ENCODE data around the gene YES1.

Gene YES1

DNA sequence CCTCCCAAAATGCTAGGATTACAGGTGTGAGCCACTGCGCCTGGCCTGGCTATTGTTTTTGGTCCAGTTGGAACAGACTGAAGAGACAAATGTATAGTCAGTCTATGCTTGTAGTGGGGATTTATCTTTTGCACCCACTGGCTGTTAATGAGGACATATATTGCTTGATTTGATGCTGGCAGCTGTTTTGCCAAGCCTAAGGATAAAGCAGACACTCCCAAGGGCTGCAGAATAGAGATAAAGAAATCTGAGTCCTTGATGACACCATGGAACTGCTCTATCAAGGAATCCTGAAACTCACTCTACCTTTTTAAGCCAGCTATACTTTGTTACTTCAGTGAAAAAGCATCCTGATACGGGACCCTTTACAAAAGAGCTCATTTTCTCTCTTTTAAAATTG is 56.5 kb downstream of the YES1 start:
- no peak overlapping the region for H3K4me3 ChIP-seq (ENCODE audit: low read length)
- no peak for DNase-seq (ENCODE audit: low read depth)
- TF ChIP-seq, protein P1, sequence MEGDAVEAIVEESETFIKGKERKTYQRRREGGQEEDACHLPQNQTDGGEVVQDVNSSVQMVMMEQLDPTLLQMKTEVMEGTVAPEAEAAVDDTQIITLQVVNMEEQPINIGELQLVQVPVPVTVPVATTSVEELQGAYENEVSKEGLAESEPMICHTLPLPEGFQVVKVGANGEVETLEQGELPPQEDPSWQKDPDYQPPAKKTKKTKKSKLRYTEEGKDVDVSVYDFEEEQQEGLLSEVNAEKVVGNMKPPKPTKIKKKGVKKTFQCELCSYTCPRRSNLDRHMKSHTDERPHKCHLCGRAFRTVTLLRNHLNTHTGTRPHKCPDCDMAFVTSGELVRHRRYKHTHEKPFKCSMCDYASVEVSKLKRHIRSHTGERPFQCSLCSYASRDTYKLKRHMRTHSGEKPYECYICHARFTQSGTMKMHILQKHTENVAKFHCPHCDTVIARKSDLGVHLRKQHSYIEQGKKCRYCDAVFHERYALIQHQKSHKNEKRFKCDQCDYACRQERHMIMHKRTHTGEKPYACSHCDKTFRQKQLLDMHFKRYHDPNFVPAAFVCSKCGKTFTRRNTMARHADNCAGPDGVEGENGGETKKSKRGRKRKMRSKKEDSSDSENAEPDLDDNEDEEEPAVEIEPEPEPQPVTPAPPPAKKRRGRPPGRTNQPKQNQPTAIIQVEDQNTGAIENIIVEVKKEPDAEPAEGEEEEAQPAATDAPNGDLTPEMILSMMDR (conservative IDR thresholded peaks at IDR 0.05; ENCODE audit: low read depth, low read length) = no peak

DNA sequence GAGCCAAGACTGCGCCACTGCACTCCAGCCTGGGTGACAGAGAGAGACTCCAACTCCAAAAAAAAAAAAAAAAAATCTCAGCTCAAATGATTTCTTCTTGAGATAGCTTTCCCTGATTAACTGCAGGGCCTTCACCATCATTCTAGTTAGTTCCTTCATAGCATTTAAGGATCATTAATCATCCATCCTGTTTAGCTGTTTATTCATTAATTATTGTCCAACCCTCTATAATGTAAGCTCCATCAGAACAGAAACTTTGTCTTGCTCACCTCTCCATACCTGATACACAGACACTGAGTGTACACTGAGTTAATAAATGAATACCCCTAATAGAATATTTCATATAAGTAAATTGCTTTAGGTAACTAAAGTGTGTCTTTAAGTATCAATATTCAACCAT is 57.4 kb downstream of the YES1 start:
- DNase-seq (ENCODE audit: low read depth) = no peak
- H3K4me3 ChIP-seq (ENCODE audit: low read length) = no peak overlapping the region
- TF ChIP-seq, protein P1 (conservative IDR thresholded peaks at IDR 0.05; ENCODE audit: low read depth, low read length) = no peak

DNA sequence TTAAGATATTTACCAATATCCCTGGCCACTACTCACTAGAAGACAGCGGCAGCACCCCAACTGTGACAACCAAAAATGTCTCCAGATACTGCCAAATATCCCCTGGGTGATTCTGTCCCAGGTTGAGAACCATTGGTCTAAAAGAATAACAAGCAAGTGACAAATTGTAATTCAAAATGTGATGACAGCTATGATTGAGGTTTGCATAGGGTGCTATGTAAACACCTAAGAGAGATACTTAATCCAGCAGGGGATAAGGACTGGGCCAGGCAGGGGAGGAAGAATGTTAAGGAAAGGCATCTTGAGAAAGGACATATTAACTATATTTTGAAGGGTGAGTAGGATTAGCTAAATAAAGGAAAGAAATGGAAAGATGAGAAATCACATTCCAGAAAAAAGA is 61.6 kb downstream of the YES1 start:
- no peak for DNase-seq (ENCODE audit: low read depth)
- TF ChIP-seq, protein P1 (conservative IDR thresholded peaks at IDR 0.05; ENCODE audit: low read depth, low read length) = no peak
- H3K4me3 ChIP-seq (ENCODE audit: low read length) = no peak overlapping the region

DNA sequence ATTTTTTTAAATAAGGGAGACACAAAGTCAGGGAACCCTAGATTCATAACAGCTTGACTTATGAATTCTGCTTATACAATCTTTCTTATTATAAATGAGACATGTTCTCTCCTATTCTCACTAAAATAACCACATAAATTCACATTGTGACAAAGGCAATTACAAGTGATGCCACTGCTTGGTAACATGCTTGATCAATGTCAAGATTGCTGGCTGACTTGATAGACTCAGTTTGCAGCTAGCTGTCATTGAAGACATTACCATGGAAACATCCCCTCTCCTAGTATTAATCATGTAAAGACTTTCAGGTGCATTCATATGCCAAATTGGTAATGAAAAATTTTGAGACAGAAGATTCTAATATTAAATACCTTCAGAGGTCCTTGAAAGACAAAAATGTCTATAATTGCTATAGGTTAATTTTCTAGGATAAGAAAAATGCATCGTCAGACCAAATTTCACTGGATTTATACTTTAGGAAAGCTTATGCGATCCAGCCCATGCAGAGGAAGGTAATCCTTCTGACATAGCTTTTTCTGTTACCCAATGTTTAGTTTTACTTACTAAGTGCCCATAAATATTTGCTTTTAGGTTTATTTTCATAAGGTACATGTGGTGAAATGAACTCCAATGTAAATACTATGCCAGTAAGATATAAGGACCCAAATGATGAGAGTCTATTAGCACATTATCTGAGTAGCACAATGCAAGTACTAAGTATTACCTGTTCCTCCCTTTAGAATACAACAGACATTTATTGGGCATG is 67.0 kb downstream of the YES1 start:
- DNase-seq (ENCODE audit: low read depth) = no peak
- TF ChIP-seq, protein P1 (conservative IDR thresholded peaks at IDR 0.05; ENCODE audit: low read depth, low read length) = no peak

DNA sequence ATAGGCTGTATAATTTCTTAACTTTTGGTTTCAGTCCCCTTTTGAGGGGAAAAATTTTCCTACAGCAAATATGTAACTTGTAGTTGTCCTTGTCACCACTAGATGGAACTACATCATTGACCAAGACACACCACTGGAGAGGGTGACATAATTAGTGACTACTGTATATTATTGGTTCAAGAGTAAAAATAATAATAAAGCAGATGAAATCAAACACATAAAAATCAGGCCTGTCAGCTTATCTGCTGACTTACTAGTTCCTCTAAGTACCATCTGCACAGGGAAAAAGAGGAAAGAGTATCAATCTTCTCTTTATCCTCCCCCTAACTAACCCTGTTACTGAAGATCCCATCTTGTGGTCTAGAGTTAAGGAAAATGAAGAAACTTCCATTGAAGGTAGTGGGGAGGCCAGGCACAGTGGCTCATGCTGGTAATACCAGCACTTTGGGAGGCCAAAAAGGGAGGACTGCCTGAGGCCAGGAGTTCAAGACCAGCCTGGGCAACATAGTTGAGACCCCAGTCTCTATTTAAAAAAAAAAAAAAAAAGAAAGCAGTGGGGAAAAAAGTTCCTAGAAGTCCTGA is 70.0 kb downstream of the YES1 start:
- H3K4me3 ChIP-seq (ENCODE audit: low read length) = no peak overlapping the region
- TF ChIP-seq, protein P1 (conservative IDR thresholded peaks at IDR 0.05; ENCODE audit: low read depth, low read length) = peak; percentile 69
- peak; percentile 1 for DNase-seq (ENCODE audit: low read depth)

More for the DNA sequence above, 67.0 kb downstream of the YES1 start:
- no peak overlapping the region for H3K4me3 ChIP-seq (ENCODE audit: low read length)

DNA sequence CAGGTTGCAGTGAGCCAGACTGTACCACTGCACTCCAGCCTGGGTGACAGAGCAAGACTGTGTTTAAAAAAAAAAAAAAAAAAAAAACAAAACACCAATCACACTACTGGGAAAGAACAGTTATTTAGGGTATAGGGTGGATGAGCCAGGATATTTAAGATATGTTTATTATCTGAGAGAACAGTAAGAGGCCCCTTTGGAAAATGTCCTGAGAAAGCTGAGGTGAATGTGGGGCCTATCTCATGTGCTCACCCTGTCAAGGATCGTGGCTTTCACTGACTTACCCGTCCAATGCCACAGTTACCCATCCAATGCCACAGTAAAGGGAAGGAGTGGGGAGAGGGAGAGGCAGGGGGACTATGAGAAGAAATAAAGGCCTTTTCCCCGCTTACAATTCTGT is 79.7 kb downstream of the YES1 start:
- TF ChIP-seq, protein P1 (conservative IDR thresholded peaks at IDR 0.05; ENCODE audit: low read depth, low read length) = no peak
- no peak for DNase-seq (ENCODE audit: low read depth)
- no peak overlapping the region for H3K4me3 ChIP-seq (ENCODE audit: low read length)

DNA sequence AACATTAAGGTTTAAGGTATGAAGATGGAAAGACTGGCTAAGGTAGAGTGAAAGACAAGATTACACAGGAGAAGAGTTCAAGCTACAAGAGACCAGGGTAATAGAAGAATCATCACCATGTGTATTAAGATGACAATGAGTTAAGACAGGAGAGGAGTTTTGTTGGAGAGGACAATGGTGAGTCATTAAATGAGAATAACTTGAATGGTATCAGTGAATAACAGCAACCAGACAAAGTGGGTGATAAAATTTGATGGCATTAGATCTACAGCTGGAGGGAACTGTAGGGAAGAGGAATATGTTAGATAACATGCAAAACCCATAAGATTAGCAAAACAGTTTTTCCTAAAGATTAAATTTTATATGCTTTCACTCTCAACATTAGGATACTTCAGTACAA is 80.9 kb downstream of the YES1 start:
- no peak for DNase-seq (ENCODE audit: low read depth)
- no peak overlapping the region for H3K4me3 ChIP-seq (ENCODE audit: low read length)
- TF ChIP-seq, protein P1 (conservative IDR thresholded peaks at IDR 0.05; ENCODE audit: low read depth, low read length) = no peak

Data from retinal pigment epithelial cell (primary cell).